AG10803 (cell line): ENCODE data around the gene DEGS2.
"Not testable (repeated sequence)": the region's sequence is repeated elsewhere in the genome, so short reads cannot be mapped to it uniquely, and the experiment has no call there.

Source experiments
- DNase-seq: peaks from one replicate; pipeline ENCODE4 v3.0.0; 2010; ENCODE audit warnings: low read depth
- H3K4me3 ChIP-seq: 2 replicates; pipeline ENCODE4 v1.5.1; 2011; ENCODE audit warnings: mild to moderate bottlenecking, low read length, control low read depth
- TF ChIP-seq, protein P1 (sequence below): conservative IDR thresholded peaks from 2 replicates; pipeline ENCODE4 v1.5.1; 2011; ENCODE audit warnings: mild to moderate bottlenecking, low read length, control low read depth, inconsistent platforms

Gene DEGS2

GRCh38 chr14:100159094-100159864, at the start of gene DEGS2:
TSS of gene DEGS2 (minus strand) at chr14:100159645. CDS start at chr14:100159587, 58 bp downstream.
- no peak for DNase-seq
- no peak within 1 kb of the TSS for H3K4me3 ChIP-seq
- TF ChIP-seq, protein P1, sequence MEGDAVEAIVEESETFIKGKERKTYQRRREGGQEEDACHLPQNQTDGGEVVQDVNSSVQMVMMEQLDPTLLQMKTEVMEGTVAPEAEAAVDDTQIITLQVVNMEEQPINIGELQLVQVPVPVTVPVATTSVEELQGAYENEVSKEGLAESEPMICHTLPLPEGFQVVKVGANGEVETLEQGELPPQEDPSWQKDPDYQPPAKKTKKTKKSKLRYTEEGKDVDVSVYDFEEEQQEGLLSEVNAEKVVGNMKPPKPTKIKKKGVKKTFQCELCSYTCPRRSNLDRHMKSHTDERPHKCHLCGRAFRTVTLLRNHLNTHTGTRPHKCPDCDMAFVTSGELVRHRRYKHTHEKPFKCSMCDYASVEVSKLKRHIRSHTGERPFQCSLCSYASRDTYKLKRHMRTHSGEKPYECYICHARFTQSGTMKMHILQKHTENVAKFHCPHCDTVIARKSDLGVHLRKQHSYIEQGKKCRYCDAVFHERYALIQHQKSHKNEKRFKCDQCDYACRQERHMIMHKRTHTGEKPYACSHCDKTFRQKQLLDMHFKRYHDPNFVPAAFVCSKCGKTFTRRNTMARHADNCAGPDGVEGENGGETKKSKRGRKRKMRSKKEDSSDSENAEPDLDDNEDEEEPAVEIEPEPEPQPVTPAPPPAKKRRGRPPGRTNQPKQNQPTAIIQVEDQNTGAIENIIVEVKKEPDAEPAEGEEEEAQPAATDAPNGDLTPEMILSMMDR: no peak

DNA sequence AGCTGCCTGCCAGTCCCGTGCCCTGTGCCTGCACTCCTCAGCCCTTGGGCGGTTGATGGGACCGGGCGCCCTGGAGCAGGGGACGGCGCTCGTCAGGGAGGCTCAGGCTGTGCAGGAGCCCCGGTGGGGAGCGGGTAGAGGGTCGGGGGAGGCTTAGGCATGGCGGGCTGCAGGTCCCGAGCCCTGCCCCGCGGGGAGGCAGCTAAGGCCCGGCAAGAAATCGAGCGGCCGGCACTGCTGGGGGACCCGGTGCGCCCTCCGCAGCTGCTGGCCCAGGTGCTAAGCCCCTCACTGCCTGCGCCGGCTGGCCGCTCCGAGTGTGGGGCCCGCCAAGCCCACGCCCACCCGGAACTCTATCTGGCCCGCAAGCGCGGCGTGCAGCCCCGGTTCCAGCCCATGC, 48.7 kb upstream of the DEGS2 start:
- not testable (repeated sequence) for DNase-seq, H3K4me3 ChIP-seq

DNA sequence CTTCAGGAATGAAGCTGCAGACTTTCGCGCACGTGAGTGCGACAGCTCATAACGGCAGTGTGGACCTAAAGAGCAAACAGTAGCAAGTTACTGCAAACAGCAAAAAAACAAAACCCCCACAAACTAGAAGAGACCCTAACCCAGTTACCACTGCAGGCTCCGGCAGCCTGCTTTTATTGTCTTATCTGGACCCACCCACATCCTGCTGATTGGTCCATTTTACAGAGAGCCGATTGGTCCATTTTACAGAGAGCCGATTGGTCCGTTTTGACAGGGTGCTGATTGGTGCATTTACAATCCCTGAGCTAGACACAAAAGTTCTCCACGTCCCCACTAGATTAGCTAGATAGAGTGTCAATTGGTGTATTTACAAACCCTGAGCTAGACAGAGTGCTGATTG, 48.1 kb upstream of the DEGS2 start:
- H3K4me3 ChIP-seq, DNase-seq: not testable (repeated sequence)

- DNase-seq, H3K4me3 ChIP-seq: not testable (repeated sequence)
These were observed 45.4 kb upstream of the DEGS2 start for GRCh38 chr14:100204835-100205167.

DNA sequence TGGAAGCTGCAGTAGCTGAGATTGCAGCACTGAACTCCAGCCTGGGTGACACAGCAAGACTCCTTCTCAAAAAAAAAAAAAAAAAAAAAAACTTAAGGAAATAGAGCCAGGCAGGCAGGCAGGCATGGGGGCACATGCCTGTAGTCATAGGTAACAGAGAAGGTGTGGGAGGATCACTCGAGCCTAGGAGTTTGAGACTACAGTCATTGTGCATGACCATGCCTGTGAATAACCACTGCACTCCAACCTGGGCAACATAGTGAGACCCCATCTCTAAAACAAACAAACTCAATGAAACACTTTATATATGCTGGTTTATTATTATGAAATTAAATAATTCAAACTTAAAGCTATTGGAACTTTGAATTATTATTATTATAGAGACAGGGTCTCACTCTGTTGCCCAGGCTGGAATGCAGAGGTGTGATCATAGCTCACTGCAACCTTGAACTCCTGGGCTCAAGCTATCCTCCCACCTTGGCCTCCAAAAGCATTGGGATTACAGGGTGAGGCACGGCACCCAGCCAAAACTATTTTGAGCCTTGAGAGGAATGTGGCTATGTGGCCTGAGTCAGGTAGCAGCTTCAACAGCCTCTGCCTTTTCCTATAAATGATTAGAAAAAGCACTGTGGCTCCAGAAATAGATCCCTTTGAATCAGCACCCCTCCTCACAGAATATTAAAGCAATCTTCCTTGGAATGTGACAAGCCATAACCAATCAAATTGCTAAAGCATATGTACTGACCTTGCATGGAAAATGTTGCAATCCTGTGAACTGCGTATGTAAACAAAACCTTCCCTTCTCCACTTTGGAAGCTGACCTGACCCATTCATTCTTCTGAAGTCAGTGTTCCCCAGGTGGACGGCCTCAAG, 44.8 kb upstream of the DEGS2 start:
- H3K4me3 ChIP-seq: no peak overlapping the region
- TF ChIP-seq, protein P1: no peak
- no peak for DNase-seq

DNA sequence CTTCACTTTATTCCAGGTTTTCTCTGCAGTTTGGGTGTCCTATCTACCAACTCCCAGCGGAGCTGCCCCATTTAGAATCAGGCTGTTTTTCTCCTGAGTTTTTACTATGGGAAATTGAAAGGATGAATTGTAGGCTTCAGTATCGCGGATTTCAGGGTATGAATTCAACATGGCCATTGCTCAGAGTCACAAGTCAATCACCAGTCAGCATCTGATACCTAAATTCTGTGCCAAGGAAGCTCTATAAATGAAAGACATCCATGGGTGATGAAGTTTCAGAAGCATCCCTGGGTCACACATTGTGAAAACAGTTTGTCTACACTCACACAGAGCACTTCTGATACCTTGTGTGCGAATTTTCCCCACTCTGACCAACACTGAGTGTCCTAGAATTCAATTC, 43.7 kb upstream of the DEGS2 start:
- TF ChIP-seq, protein P1: no peak
- DNase-seq: no peak
- H3K4me3 ChIP-seq: no peak overlapping the region

DNA sequence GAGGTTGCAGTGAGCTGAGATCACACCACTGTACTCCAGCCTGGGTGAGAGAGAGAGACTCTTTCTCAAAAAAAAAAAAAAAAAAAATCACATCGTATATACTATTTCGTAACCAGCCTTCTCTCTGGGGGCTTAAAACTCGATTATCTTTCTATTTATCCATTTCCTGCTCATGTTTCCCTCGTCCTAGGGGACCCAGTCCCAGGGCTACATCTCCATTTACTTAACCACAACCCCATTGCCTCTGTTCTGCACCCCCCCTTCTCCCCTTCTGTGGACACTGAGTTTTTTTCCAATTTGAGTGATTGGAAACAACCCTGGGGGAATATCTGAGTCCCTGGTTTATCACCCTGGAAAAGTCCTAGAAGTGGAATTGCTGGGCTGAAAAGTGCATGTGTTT, 43.3 kb upstream of the DEGS2 start:
- TF ChIP-seq, protein P1: no peak
- no peak for DNase-seq
- H3K4me3 ChIP-seq: no peak overlapping the region

DNA sequence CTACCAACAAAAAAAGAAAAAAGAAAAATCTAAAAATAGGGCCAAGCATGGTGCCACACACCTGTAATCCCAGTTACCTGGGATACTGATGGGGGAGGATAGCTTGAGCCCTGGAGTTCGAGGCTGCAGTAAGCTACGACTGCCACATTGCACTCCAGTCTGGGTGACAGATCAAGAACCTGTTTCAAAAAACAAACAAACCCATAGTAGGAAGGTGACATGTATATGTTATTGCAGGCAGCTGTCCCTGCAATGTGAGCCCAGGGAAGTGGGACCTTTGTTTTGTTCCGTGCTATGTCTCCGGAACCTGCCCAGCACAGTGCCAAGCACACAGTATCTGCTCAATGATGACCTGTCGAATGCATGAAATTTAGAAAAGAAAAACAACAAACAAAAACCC, 42.3 kb upstream of the DEGS2 start:
- no peak for DNase-seq

More for the DNA sequence above, 42.3 kb upstream of the DEGS2 start:
- H3K4me3 ChIP-seq: no peak overlapping the region
- TF ChIP-seq, protein P1: no peak
